ENCODE measurements around the gene NAV2.

GRCh38 chr11:20037396-20038153 lies 324.9 kb downstream of the NAV2 start:
- TF ChIP-seq EZH2 (IDR thresholded peaks at IDR 0.05; ENCODE audit: low read depth, unreplicated experiment) (no peak), CTCF (conservative IDR thresholded peaks at IDR 0.05; ENCODE audit: low read depth in 2 of 2) (no peak), STAT1 (IDR thresholded peaks at IDR 0.05; ENCODE audit: unreplicated experiment) (no peak)
- TF ChIP-seq, protein P1, sequence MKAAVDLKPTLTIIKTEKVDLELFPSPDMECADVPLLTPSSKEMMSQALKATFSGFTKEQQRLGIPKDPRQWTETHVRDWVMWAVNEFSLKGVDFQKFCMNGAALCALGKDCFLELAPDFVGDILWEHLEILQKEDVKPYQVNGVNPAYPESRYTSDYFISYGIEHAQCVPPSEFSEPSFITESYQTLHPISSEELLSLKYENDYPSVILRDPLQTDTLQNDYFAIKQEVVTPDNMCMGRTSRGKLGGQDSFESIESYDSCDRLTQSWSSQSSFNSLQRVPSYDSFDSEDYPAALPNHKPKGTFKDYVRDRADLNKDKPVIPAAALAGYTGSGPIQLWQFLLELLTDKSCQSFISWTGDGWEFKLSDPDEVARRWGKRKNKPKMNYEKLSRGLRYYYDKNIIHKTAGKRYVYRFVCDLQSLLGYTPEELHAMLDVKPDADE (IDR thresholded peaks at IDR 0.05): no peak

All from GM23338 (cell line).